H1 (cell line): ENCODE results near the gene RAD51D. TPM values are rescaled to one million over a fixed set of nuclear protein-coding genes. Genes with fewer than 3 reads are reported as not detected.

Experiments
- BCL11A ChIP-seq, 2 experiments: IDR thresholded peaks; one replicate each; pipeline ENCODE4 v1.6.1; 2011; ENCODE audit warnings: low read depth in 2 of 2, low read length in 2 of 2, mild to moderate bottlenecking in 2 of 2
- CBX5 ChIP-seq: fragments of 300-800, 300-1000 bp; sonication (generic); IDR thresholded peaks from 2 replicates; pipeline ENCODE4 v1.7.1; 2016; ENCODE audit warnings: antibody characterized with exemption, low read length, low read depth
- RBBP5 ChIP-seq: IDR thresholded peaks from 2 replicates; pipeline ENCODE4 v1.7.1; 2012; ENCODE audit warnings: low read depth, mild to moderate bottlenecking, inconsistent platforms, low read length, moderate library complexity, borderline replicate concordance
- RNF2 ChIP-seq: fragments of 200-900, 300-1000 bp; sonication (generic); IDR thresholded peaks from 2 replicates; pipeline ENCODE4 v1.7.1; 2016; ENCODE audit warnings: borderline replicate concordance, low read depth, mild to moderate bottlenecking, antibody characterized with exemption, low read length; ENCODE audit not compliant: poor library complexity, severe bottlenecking; ENCODE audit errors: missing control alignments
- SIN3A ChIP-seq, 2 experiments: IDR thresholded peaks in 1 of 2; conservative IDR thresholded peaks in 1 of 2; 2 replicates each; pipeline ENCODE4 v1.6.1; 2011 to 2012; ENCODE audit warnings: low read length in 2 of 2, improper control_type of control experiment in 1 of 2, low read depth in 1 of 2, mild to moderate bottlenecking in 1 of 2
- SP4 ChIP-seq: IDR thresholded peaks from 2 replicates; pipeline ENCODE4 v1.6.1; 2012; ENCODE audit warnings: low read length, inconsistent platforms
- TEAD4 ChIP-seq: IDR thresholded peaks from 2 replicates; pipeline ENCODE4 v1.6.1; 2012; ENCODE audit warnings: low read depth, low read length, inconsistent platforms, mixed read lengths
- polyA plus RNA-seq, 7 experiments: library from polyadenylated mRNA; depleted of rRNA in 3 of 7; stranded (reverse) in 5 of 7; unstranded in 2 of 7; fragments of >200 nt in 5 of 7; fragments of 200-250 nt in 2 of 7; gene quantifications; 1 replicate in 5 of 7; 2 replicates in 1 of 7; 4 replicates in 1 of 7; pipeline versions ENCODE4 v1.2.1 to v1.2.3, GENCODE V29; 2011 to 2013; ENCODE audit warnings: missing spikeins in 2 of 7, mixed read lengths in 2 of 7
- total RNA-seq: library from RNA; stranded (reverse); fragmentation: NEBNext Ultra II Directional; extraction: Animal tissue kit (Norgen Biotek cat#: 25700); gene quantifications from 2 replicates; pipeline ENCODE4 v1.2.1, GENCODE V29; 2021

The RAD51D gene
- total and polyA plus RNA-seq, 2 of the 8 experiments (the other 6 are each of a cell fraction or from before 2014, with no cell fraction given): 10.2 to 12.9 TPM

DNA sequence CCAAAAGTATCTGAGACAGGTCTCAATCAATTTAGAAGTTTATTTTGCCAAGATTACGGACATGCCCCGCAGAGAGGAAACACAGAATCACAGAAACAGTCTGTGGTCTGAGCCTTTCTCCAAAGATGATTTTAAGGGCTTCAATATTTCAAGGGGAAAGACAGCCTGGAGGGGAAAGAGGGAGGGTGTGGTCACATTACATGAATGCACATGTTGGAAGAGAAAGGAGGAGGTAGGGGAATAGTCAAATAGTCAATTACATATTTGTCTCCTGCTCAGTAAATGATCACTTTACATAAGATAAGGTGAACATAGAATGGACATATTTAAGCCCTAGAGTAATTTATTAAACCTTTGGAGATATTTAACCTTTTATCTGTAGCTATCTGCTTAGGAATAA lies 40.3 kb upstream of the RAD51D start (continued):
- TF ChIP-seq RBBP5 (no peak), BCL11A (IDR thresholded peaks at IDR 0.05; ENCODE audit: low read depth in 2 of 2, low read length in 2 of 2) (no peak), SP4 (no peak), SIN3A (conservative IDR thresholded peaks at IDR 0.05 in 1 of 2, IDR thresholded peaks at IDR 0.05 in 1 of 2; ENCODE audit: low read depth in 1 of 2, low read length in 2 of 2) (no peak), TEAD4 (no peak), CBX5 (no peak), RNF2 (no peak)
